Measurements from ENCODE around the gene USP10. TPM values are rescaled to one million over a fixed set of nuclear protein-coding genes. Genes with fewer than 3 reads are reported as not detected.

Gene USP10
- total and polyA plus RNA-seq, 4 donors: 28.2 to 46.1 (median 42.0) TPM

DNA sequence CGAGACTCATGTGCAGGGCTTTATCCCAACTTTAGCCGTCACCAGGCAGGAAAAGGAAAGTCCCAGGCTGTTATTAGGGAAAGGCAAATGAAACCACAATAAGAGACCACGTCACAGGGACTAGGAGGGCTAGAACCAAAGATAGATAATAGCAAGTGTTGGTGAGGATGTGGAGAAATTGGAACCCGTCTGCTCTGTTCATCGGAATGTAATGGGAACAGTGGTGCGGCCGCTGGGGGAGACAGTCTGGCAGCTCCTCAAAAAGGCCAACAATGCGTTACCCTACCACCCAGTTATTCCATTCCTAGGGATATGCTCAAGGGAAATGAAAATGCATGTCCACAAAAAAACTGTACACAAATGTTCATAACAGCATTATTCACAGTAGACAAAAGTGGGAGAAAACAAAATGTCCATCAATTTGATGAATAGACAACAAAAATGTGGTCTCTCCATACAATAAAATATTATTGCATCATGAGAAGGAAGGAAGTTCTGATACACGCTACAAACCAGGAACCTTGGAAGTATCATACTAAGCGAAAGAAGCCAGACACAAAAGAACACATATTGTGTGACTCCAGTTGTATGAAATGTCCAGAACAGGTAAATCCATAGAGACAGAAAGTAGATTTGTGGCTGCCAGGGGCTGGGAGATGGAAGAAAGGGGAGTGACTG is 19.5 kb upstream of the USP10 start:
- no peak overlapping the region for H3K9ac ChIP-seq (ENCODE audit: low read depth in 1 of 2, low read length in 2 of 2)
- no peaks in the 10 kb centered on the region for H3K36me3 ChIP-seq (ENCODE audit: control insufficient read depth in 4 of 4, insufficient read depth in 3 of 4, low read depth in 1 of 4, low read length in 3 of 4)
- H3K9me3 ChIP-seq (ENCODE audit: control insufficient read depth in 4 of 4, low read length in 3 of 4): no peaks in the 10 kb centered on the region
- WGBS: 91% methylated on average over 10 of the region's 10 CpGs
- H3K4me1 ChIP-seq (ENCODE audit: control insufficient read depth in 4 of 4, insufficient read depth in 4 of 4, low read length in 3 of 4): no peaks in the 10 kb centered on the region
- no peaks in the 10 kb centered on the region for H3K27me3 ChIP-seq (ENCODE audit: control insufficient read depth in 4 of 4, insufficient read depth in 4 of 4, low read length in 3 of 4)
- TF ChIP-seq, protein P1, sequence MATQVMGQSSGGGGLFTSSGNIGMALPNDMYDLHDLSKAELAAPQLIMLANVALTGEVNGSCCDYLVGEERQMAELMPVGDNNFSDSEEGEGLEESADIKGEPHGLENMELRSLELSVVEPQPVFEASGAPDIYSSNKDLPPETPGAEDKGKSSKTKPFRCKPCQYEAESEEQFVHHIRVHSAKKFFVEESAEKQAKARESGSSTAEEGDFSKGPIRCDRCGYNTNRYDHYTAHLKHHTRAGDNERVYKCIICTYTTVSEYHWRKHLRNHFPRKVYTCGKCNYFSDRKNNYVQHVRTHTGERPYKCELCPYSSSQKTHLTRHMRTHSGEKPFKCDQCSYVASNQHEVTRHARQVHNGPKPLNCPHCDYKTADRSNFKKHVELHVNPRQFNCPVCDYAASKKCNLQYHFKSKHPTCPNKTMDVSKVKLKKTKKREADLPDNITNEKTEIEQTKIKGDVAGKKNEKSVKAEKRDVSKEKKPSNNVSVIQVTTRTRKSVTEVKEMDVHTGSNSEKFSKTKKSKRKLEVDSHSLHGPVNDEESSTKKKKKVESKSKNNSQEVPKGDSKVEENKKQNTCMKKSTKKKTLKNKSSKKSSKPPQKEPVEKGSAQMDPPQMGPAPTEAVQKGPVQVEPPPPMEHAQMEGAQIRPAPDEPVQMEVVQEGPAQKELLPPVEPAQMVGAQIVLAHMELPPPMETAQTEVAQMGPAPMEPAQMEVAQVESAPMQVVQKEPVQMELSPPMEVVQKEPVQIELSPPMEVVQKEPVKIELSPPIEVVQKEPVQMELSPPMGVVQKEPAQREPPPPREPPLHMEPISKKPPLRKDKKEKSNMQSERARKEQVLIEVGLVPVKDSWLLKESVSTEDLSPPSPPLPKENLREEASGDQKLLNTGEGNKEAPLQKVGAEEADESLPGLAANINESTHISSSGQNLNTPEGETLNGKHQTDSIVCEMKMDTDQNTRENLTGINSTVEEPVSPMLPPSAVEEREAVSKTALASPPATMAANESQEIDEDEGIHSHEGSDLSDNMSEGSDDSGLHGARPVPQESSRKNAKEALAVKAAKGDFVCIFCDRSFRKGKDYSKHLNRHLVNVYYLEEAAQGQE (IDR thresholded peaks at IDR 0.05): no peak
- TF ChIP-seq HNF4G (IDR thresholded peaks at IDR 0.05) (no peak), SP1 (IDR thresholded peaks at IDR 0.05) (no peak), JUND (IDR thresholded peaks at IDR 0.05) (no peak), FOXA1 (IDR thresholded peaks at IDR 0.05) (no peak), TAF1 (conservative IDR thresholded peaks at IDR 0.05) (no peak), RXRA (IDR thresholded peaks at IDR 0.05) (no peak), NR2F2 (IDR thresholded peaks at IDR 0.05) (no peak), YY1 (IDR thresholded peaks at IDR 0.05) (no peak), GABPA (IDR thresholded peaks at IDR 0.05 in 1 of 2, conservative IDR thresholded peaks at IDR 0.05 in 1 of 2) (no peak), EGR1 (IDR thresholded peaks at IDR 0.05; ENCODE audit: low read depth in 2 of 2) (no peak), RAD21 (IDR thresholded peaks at IDR 0.05) (no peak), FOXA2 (IDR thresholded peaks at IDR 0.05) (no peak), HNF4A (conservative IDR thresholded peaks at IDR 0.05) (no peak)
- TF ChIP-seq, protein P2, sequence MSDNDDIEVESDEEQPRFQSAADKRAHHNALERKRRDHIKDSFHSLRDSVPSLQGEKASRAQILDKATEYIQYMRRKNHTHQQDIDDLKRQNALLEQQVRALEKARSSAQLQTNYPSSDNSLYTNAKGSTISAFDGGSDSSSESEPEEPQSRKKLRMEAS (IDR thresholded peaks at IDR 0.05): no peak
- TF ChIP-seq, protein P3, sequence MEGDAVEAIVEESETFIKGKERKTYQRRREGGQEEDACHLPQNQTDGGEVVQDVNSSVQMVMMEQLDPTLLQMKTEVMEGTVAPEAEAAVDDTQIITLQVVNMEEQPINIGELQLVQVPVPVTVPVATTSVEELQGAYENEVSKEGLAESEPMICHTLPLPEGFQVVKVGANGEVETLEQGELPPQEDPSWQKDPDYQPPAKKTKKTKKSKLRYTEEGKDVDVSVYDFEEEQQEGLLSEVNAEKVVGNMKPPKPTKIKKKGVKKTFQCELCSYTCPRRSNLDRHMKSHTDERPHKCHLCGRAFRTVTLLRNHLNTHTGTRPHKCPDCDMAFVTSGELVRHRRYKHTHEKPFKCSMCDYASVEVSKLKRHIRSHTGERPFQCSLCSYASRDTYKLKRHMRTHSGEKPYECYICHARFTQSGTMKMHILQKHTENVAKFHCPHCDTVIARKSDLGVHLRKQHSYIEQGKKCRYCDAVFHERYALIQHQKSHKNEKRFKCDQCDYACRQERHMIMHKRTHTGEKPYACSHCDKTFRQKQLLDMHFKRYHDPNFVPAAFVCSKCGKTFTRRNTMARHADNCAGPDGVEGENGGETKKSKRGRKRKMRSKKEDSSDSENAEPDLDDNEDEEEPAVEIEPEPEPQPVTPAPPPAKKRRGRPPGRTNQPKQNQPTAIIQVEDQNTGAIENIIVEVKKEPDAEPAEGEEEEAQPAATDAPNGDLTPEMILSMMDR (IDR thresholded peaks at IDR 0.05; ENCODE audit: low read depth, low read length, missing input control): no peak
- TF ChIP-seq, protein P4, sequence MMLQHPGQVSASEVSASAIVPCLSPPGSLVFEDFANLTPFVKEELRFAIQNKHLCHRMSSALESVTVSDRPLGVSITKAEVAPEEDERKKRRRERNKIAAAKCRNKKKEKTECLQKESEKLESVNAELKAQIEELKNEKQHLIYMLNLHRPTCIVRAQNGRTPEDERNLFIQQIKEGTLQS (IDR thresholded peaks at IDR 0.05): no peak
- TF ChIP-seq, protein P5, sequence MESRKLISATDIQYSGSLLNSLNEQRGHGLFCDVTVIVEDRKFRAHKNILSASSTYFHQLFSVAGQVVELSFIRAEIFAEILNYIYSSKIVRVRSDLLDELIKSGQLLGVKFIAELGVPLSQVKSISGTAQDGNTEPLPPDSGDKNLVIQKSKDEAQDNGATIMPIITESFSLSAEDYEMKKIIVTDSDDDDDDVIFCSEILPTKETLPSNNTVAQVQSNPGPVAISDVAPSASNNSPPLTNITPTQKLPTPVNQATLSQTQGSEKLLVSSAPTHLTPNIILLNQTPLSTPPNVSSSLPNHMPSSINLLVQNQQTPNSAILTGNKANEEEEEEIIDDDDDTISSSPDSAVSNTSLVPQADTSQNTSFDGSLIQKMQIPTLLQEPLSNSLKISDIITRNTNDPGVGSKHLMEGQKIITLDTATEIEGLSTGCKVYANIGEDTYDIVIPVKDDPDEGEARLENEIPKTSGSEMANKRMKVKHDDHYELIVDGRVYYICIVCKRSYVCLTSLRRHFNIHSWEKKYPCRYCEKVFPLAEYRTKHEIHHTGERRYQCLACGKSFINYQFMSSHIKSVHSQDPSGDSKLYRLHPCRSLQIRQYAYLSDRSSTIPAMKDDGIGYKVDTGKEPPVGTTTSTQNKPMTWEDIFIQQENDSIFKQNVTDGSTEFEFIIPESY (IDR thresholded peaks at IDR 0.05): no peak
- no peak for DNase-seq (ENCODE audit: low spot score)
- no peak overlapping the region for H3K4me3 ChIP-seq (ENCODE audit: low read depth in 1 of 3, low read length in 3 of 3)
- no peak overlapping the region for H3K27ac ChIP-seq (ENCODE audit: low read depth in 1 of 2, low read length in 2 of 2)

All from liver (tissue), 9 donors.